ENCODE data around the gene TOMM7. TPM values are rescaled to one million over a fixed set of nuclear protein-coding genes. Genes with fewer than 3 reads are reported as not detected.
"Not testable (repeated sequence)": the region's sequence is repeated elsewhere in the genome, so short reads cannot be mapped to it uniquely, and the experiment has no call there.

Gene TOMM7
- total and polyA plus RNA-seq, 2 donors = 291 to 377 TPM

DNA sequence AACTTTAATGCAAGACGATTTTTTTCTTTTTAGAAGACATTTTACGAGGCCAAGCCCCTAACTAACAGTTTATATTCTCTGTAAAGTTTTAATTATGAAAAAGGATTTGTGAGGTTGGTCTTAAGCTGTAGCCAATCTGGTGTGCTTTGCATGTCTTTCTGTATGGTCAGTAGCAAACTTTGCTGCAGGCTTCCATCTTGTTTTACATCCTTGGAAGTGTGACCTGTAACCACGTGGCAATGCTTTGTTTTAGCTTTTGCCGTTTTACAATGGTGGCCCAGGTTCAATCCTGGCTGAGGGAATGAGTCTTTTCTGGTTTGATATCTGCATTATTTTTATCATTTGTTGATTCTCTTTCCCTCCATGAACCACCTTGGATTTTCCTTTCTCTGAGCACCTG, 19.8 kb downstream of the TOMM7 start:
- not testable (repeated sequence) for H3K27me3 ChIP-seq (ENCODE audit: control insufficient read depth in 2 of 2, insufficient read depth in 1 of 2, low read length in 1 of 2); H3K4me3 ChIP-seq (ENCODE audit: low read length in 2 of 2); H3K36me3 ChIP-seq (ENCODE audit: control insufficient read depth in 2 of 2, insufficient read depth in 2 of 2, low read length in 1 of 2); H3K9me3 ChIP-seq (ENCODE audit: control insufficient read depth in 2 of 2, insufficient read depth in 1 of 2, low read length in 1 of 2); H3K27ac ChIP-seq (ENCODE audit: low read depth in 1 of 2, low read length in 1 of 2); H3K4me1 ChIP-seq (ENCODE audit: control insufficient read depth in 2 of 2, insufficient read depth in 2 of 2, low read length in 2 of 2); DNase-seq (ENCODE audit: low read depth in 6 of 9, low spot score in 9 of 9)
- WGBS = 94% methylated on average over 4 of the region's 4 CpGs

- DNase-seq (ENCODE audit: low read depth in 6 of 9, low spot score in 9 of 9) = no peak
- over 99% methylated on average over 4 of the region's 4 CpGs for WGBS
- H3K27me3 ChIP-seq (ENCODE audit: control insufficient read depth in 2 of 2, insufficient read depth in 1 of 2, low read length in 1 of 2) = no peaks in the 10 kb centered on the region
- H3K4me3 ChIP-seq (ENCODE audit: low read length in 2 of 2) = no peak overlapping the region
- no peaks in the 10 kb centered on the region for H3K36me3 ChIP-seq (ENCODE audit: control insufficient read depth in 2 of 2, insufficient read depth in 2 of 2, low read length in 1 of 2)
- no peaks in the 10 kb centered on the region for H3K4me1 ChIP-seq (ENCODE audit: control insufficient read depth in 2 of 2, insufficient read depth in 2 of 2, low read length in 2 of 2)
- H3K9me3 ChIP-seq (ENCODE audit: control insufficient read depth in 2 of 2, insufficient read depth in 1 of 2, low read length in 1 of 2) = no peaks in the 10 kb centered on the region
- no peak overlapping the region for H3K27ac ChIP-seq (ENCODE audit: low read depth in 1 of 2, low read length in 1 of 2)
These were observed 20.2 kb downstream of the TOMM7 start for GRCh38 chr7:22802426-22802825.

DNA sequence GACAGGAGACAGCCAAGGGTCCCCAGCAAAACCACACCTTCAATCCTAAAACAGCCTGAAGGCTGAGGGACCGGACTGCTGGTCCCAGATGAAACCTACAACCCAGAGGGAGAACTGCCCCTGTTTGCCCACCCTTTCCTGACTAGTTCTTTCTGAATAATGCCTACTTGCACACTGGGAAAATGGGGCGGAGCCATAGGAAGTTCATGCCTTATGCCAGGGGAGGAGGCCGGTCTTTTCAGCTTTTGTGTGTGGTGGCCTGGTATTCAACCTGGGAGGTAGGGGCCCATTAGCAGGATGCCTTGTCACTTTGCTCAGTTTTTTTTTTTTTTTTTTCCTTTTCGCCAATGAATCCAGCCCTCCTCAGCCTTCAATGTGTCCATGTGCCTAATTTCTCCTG, 20.7 kb downstream of the TOMM7 start:
- Histone ChIP-seq H3K36me3 (ENCODE audit: control insufficient read depth in 2 of 2, insufficient read depth in 2 of 2, low read length in 1 of 2) (no peaks in the 10 kb centered on the region), H3K27me3 (ENCODE audit: control insufficient read depth in 2 of 2, insufficient read depth in 1 of 2, low read length in 1 of 2) (no peaks in the 10 kb centered on the region), H3K27ac (ENCODE audit: low read depth in 1 of 2, low read length in 1 of 2) (no peak overlapping the region), H3K4me1 (ENCODE audit: control insufficient read depth in 2 of 2, insufficient read depth in 2 of 2, low read length in 2 of 2) (no peaks in the 10 kb centered on the region), H3K9me3 (ENCODE audit: control insufficient read depth in 2 of 2, insufficient read depth in 1 of 2, low read length in 1 of 2) (no peaks in the 10 kb centered on the region), H3K4me3 (ENCODE audit: low read length in 2 of 2) (no peak overlapping the region)
- no peak for DNase-seq (ENCODE audit: low read depth in 6 of 9, low spot score in 9 of 9)
- WGBS = 98% methylated on average over 4 of the region's 4 CpGs

DNA sequence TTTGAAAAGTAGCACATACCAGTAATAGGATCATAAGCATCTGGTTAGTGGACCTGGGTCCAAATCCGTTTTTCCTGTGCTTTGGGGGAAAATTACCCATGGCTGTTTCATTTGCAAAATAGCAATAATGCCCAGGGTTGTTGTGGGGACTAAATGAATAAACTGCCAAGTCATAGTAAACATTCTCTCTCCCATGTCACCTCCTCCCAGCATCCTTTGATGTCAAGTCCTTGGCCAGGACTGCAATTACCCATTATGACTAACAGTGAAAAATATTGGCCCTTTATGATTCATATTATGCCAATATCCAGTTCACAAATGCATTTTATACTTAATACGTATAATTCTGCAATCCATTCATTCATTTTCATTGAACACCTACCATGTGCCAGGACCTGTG, 23.0 kb downstream of the TOMM7 start:
- no peak overlapping the region for H3K27ac ChIP-seq (ENCODE audit: low read depth in 1 of 2, low read length in 1 of 2)
- no peak overlapping the region for H3K4me3 ChIP-seq (ENCODE audit: low read length in 2 of 2)
- H3K27me3 ChIP-seq (ENCODE audit: control insufficient read depth in 2 of 2, insufficient read depth in 1 of 2, low read length in 1 of 2) = no peaks in the 10 kb centered on the region
- no peaks in the 10 kb centered on the region for H3K36me3 ChIP-seq (ENCODE audit: control insufficient read depth in 2 of 2, insufficient read depth in 2 of 2, low read length in 1 of 2)
- no peaks in the 10 kb centered on the region for H3K4me1 ChIP-seq (ENCODE audit: control insufficient read depth in 2 of 2, insufficient read depth in 2 of 2, low read length in 2 of 2)
- no peaks in the 10 kb centered on the region for H3K9me3 ChIP-seq (ENCODE audit: control insufficient read depth in 2 of 2, insufficient read depth in 1 of 2, low read length in 1 of 2)
- WGBS = 95% methylated on average over 2 of the region's 2 CpGs
- no peak for DNase-seq (ENCODE audit: low read depth in 6 of 9, low spot score in 9 of 9)

GRCh38 chr7:22793593-22794462, 28.8 kb downstream of the TOMM7 start:
- no peak overlapping the region for H3K27ac ChIP-seq (ENCODE audit: low read depth in 1 of 2, low read length in 1 of 2)
- H3K4me1 ChIP-seq (ENCODE audit: control insufficient read depth in 2 of 2, insufficient read depth in 2 of 2, low read length in 2 of 2) = no peaks in the 10 kb centered on the region
- 98% methylated on average over 5 of the region's 5 CpGs for WGBS
- H3K36me3 ChIP-seq (ENCODE audit: control insufficient read depth in 2 of 2, insufficient read depth in 2 of 2, low read length in 1 of 2) = no peaks in the 10 kb centered on the region
- H3K27me3 ChIP-seq (ENCODE audit: control insufficient read depth in 2 of 2, insufficient read depth in 1 of 2, low read length in 1 of 2) = no peaks in the 10 kb centered on the region
- H3K4me3 ChIP-seq (ENCODE audit: low read length in 2 of 2) = no peak overlapping the region
- no peaks in the 10 kb centered on the region for H3K9me3 ChIP-seq (ENCODE audit: control insufficient read depth in 2 of 2, insufficient read depth in 1 of 2, low read length in 1 of 2)
- no peak for DNase-seq (ENCODE audit: low read depth in 6 of 9, low spot score in 9 of 9)

GRCh38 chr7:22791204-22792158, 31.2 kb downstream of the TOMM7 start:
- Histone ChIP-seq H3K36me3 (ENCODE audit: control insufficient read depth in 2 of 2, insufficient read depth in 2 of 2, low read length in 1 of 2) (no peaks in the 10 kb centered on the region), H3K9me3 (ENCODE audit: control insufficient read depth in 2 of 2, insufficient read depth in 1 of 2, low read length in 1 of 2) (no peaks in the 10 kb centered on the region), H3K27ac (ENCODE audit: low read depth in 1 of 2, low read length in 1 of 2) (no peak overlapping the region), H3K4me3 (ENCODE audit: low read length in 2 of 2) (no peak overlapping the region), H3K4me1 (ENCODE audit: control insufficient read depth in 2 of 2, insufficient read depth in 2 of 2, low read length in 2 of 2) (no peaks in the 10 kb centered on the region), H3K27me3 (ENCODE audit: control insufficient read depth in 2 of 2, insufficient read depth in 1 of 2, low read length in 1 of 2) (no peaks in the 10 kb centered on the region)
- 91% methylated on average over 4 of the region's 4 CpGs for WGBS
- DNase-seq (ENCODE audit: low read depth in 6 of 9, low spot score in 9 of 9) = no peak

DNA sequence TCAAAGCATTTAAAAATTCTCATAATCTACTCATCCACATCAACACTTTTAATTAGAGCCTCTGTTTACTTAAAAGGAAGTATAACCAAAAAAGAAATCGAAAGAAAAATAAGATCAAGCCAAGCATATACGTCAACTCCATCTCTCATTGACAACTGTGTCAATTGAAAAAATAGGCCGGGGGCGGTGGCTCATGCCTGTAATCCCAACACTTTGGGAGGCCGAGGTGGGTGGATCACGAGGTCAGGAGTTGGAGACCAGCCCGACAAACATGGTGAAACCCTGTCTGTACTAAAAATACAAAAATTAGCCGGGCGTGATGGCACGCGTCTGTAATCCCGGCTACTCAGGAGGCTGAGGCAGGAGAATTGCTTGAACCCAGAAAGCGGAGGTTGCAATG, 32.0 kb downstream of the TOMM7 start:
- H3K36me3 ChIP-seq (ENCODE audit: control insufficient read depth in 2 of 2, insufficient read depth in 2 of 2, low read length in 1 of 2); H3K4me3 ChIP-seq (ENCODE audit: low read length in 2 of 2); DNase-seq (ENCODE audit: low read depth in 6 of 9, low spot score in 9 of 9); H3K4me1 ChIP-seq (ENCODE audit: control insufficient read depth in 2 of 2, insufficient read depth in 2 of 2, low read length in 2 of 2); H3K27ac ChIP-seq (ENCODE audit: low read depth in 1 of 2, low read length in 1 of 2); H3K9me3 ChIP-seq (ENCODE audit: control insufficient read depth in 2 of 2, insufficient read depth in 1 of 2, low read length in 1 of 2); H3K27me3 ChIP-seq (ENCODE audit: control insufficient read depth in 2 of 2, insufficient read depth in 1 of 2, low read length in 1 of 2): not testable (repeated sequence)
- WGBS = 96% methylated on average over 13 of the region's 13 CpGs

DNA sequence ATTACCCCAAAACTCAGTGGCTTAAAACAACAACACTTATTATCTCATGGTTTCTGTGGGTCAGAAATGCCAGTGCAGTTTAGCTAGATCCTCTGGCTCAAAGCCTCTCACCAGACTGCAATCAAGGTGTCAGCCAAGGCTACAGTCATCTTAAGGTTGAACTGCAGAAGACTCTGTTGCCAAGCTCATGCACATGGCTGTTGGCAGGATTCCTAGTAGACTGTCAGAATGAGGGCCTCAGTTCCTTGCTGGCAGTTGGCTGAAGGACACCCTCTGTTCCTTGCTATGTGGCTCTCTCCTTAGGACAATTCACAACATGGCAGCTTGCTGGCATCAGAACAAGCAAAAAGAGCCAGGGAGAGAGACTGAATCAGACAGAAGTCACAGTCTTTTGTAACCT, 34.7 kb downstream of the TOMM7 start:
- H3K27ac ChIP-seq (ENCODE audit: low read depth in 1 of 2, low read length in 1 of 2) = no peak overlapping the region
- no peaks in the 10 kb centered on the region for H3K27me3 ChIP-seq (ENCODE audit: control insufficient read depth in 2 of 2, insufficient read depth in 1 of 2, low read length in 1 of 2)
- H3K4me3 ChIP-seq (ENCODE audit: low read length in 2 of 2) = no peak overlapping the region
- H3K9me3 ChIP-seq (ENCODE audit: control insufficient read depth in 2 of 2, insufficient read depth in 1 of 2, low read length in 1 of 2) = no peaks in the 10 kb centered on the region
- DNase-seq (ENCODE audit: low read depth in 6 of 9, low spot score in 9 of 9) = no peak
- H3K36me3 ChIP-seq (ENCODE audit: control insufficient read depth in 2 of 2, insufficient read depth in 2 of 2, low read length in 1 of 2) = no peaks in the 10 kb centered on the region
- H3K4me1 ChIP-seq (ENCODE audit: control insufficient read depth in 2 of 2, insufficient read depth in 2 of 2, low read length in 2 of 2) = no peaks in the 10 kb centered on the region

- H3K27me3 ChIP-seq (ENCODE audit: control insufficient read depth in 2 of 2, insufficient read depth in 1 of 2, low read length in 1 of 2) = no peaks in the 10 kb centered on the region
- H3K27ac ChIP-seq (ENCODE audit: low read depth in 1 of 2, low read length in 1 of 2) = no peak overlapping the region
- H3K36me3 ChIP-seq (ENCODE audit: control insufficient read depth in 2 of 2, insufficient read depth in 2 of 2, low read length in 1 of 2) = no peaks in the 10 kb centered on the region
- H3K4me1 ChIP-seq (ENCODE audit: control insufficient read depth in 2 of 2, insufficient read depth in 2 of 2, low read length in 2 of 2) = no peaks in the 10 kb centered on the region
- H3K4me3 ChIP-seq (ENCODE audit: low read length in 2 of 2) = no peak overlapping the region
- no peak for DNase-seq (ENCODE audit: low read depth in 6 of 9, low spot score in 9 of 9)
- no peaks in the 10 kb centered on the region for H3K9me3 ChIP-seq (ENCODE audit: control insufficient read depth in 2 of 2, insufficient read depth in 1 of 2, low read length in 1 of 2)
- WGBS = 92% methylated on average over 3 of the region's 3 CpGs
These were observed 36.2 kb downstream of the TOMM7 start for GRCh38 chr7:22786290-22786932.
